ENCODE results near the gene PSMA6. TPM values are rescaled to one million over a fixed set of nuclear protein-coding genes. Genes with fewer than 3 reads are reported as not detected.
"Not testable (repeated sequence)": the region's sequence is repeated elsewhere in the genome, so short reads cannot be mapped to it uniquely, and the experiment has no call there.

PSMA6 gene
- total and polyA plus RNA-seq, 2 of the 13 experiments (the other 11 are each of a cell fraction or from before 2014, with no cell fraction given) = 525 to 1,109 TPM

- H2AFZ ChIP-seq (ENCODE audit: low read length); H3K9ac ChIP-seq (ENCODE audit: insufficient read depth, low read depth, low read length); CTCF ChIA-PET (ENCODE audit: low intra/inter-chr PET ratio, low total read pairs); H3K9me3 ChIP-seq (ENCODE audit: low read length); H3K79me2 ChIP-seq (ENCODE audit: insufficient read depth, low read length); H3K4me3 ChIP-seq (replicated peaks in 1 of 3; ENCODE audit: insufficient read depth in 1 of 3, low read depth in 2 of 3, low read length in 3 of 3); BruUV-seq (replicated peaks); H3K27ac ChIP-seq (ENCODE audit: extremely low read length, insufficient read depth, low read length); H3K4me2 ChIP-seq (ENCODE audit: low read depth, low read length); intact Hi-C loops (cut with micrococcal nuclease; ENCODE audit: unreplicated experiment); H4K20me1 ChIP-seq (ENCODE audit: insufficient read depth, low read length); H3K27me3 ChIP-seq (ENCODE audit: control insufficient read depth in 1 of 2, insufficient read depth in 2 of 2, low read length in 2 of 2); ATAC-seq; in situ Hi-C loops (cut with HindIII; ENCODE audit: extremely low pct_ligation_motif_present, low pct_unique_long_range_greater_than_20kb); DNase-seq (ENCODE audit: low spot score); FAIRE-seq; H3K36me3 ChIP-seq (replicated peaks in 1 of 2; ENCODE audit: control insufficient read depth in 1 of 2, insufficient read depth in 2 of 2, low read length in 2 of 2); TF ChIP-seq TCF12 (IDR thresholded peaks at IDR 0.05): not testable (repeated sequence)
- H3K4me1 ChIP-seq (ENCODE audit: insufficient read depth, low read length) = peaks cover 58% of the 10 kb centered on the region
- WGBS (ENCODE audit: low lambda C conversion rate) = 86% methylated on average over 6 of the region's 6 CpGs
- POLR2A ChIA-PET = interaction anchor here (2.0 to 2.6 kb wide), 3 partner anchors 8 to 18 kb away, joined by 10 to 23 read pairs (median 15); no protein-coding TSS in a partner anchor
- peak; percentile 62; the same call in 1 of the 2 replicates for TF ChIP-seq ZNF746 (CRISPR knock-in tag; IDR thresholded peaks at IDR 0.05)
- TF ChIP-seq ZBTB26 (CRISPR knock-in tag; IDR thresholded peaks at IDR 0.05; ENCODE audit: borderline replicate concordance) = 0 out of 2 replicates have a peak, but pooled peaks have one; percentile 14
- 0 out of 2 replicates have a peak, but pooled peaks have one; percentile 10 for TF ChIP-seq SNAPC4 (CRISPR knock-in tag; IDR thresholded peaks at IDR 0.05)
- 0 out of 2 replicates have a peak, but pooled peaks have one; percentile 15 for TF ChIP-seq TCF12 (CRISPR knock-in tag; IDR thresholded peaks at IDR 0.05)
- 0 out of 2 replicates have a peak, but pooled peaks have one; percentile 39 for TF ChIP-seq SRY (CRISPR knock-in tag; IDR thresholded peaks at IDR 0.05)
- 0 out of 2 replicates have a peak, but pooled peaks have one; percentile 10 for TF ChIP-seq ZMYM4 (CRISPR knock-in tag; IDR thresholded peaks at IDR 0.05)
- 0 out of 2 replicates have a peak, but pooled peaks have one; percentile 6 for TF ChIP-seq ZNF704 (CRISPR knock-in tag; IDR thresholded peaks at IDR 0.05; ENCODE audit: borderline replicate concordance)
These were observed 63.1 kb downstream of the PSMA6 start for GRCh38 chr14:35355235-35355634.
